GM19324 (cell line): ENCODE results near the gene MYH10.

Source experiments
- ATAC-seq: cut with Tn5 transposase; IDR thresholded peaks from one replicate; pipeline ENCODE4 v1.9.1; 2021; ENCODE audit warnings: mild to moderate bottlenecking, moderate library complexity; ENCODE audit not compliant: unreplicated experiment, low FRiP score

Gene MYH10

DNA sequence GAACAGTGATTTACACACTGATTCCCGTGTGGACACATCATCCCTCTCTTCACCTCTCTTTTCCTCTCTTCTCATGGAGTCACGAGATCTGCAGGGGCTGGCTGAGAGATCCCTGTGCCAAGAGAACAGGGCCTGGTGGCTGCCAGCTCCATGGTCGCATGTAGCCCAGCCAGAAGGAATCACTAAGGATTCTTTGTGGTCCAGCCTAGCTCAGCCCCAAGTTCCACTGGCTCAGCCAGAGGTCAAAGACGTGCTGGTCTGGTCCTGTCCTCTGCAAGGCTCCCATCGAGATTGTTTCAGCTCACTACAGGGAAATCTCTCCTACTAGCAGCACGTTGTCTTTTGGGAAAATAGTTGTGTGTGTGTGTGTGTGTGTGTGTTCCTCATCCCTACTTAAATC lies 128.4 kb downstream of the MYH10 start:
- ATAC-seq, result no peak

DNA sequence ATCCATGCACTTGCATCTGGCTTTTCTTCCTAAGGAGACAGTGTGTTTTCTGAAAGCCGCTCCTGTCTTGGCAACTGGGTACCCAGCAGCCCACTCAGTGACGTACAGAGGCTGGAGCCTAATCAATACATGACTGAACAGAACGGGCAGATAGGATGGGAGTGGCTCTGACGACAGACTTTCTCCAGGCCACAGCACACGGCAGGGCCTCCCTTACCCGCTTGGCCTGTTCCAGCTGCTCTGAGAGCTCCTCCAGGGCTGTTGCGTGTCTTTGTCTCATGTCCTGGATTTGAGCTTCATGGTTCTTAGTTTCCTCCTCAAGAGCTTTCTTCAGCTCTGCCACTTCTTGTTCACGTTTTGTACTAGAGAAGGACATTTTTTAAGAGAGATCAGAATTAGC lies 129.9 kb downstream of the MYH10 start:
- ATAC-seq, result no peak

DNA sequence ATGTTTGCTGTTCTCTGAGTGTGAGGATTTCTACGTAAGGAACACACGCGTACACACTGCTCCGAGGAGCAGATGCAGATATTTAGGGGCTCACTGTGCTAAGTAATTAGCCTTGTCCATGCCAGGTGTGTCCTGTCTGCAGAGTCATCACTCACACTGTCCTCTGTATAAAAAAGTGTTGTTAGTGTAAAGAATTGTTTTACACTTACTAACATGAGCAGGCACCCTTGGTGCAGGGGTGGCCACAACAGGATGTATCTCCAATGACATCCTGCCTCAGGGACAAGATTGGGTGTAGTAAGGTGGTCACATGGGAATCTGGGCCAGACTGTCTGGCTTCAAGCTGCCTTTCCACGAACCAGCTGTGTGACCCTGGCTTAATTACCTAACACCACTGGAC lies 130.9 kb downstream of the MYH10 start:
- no peak for ATAC-seq

DNA sequence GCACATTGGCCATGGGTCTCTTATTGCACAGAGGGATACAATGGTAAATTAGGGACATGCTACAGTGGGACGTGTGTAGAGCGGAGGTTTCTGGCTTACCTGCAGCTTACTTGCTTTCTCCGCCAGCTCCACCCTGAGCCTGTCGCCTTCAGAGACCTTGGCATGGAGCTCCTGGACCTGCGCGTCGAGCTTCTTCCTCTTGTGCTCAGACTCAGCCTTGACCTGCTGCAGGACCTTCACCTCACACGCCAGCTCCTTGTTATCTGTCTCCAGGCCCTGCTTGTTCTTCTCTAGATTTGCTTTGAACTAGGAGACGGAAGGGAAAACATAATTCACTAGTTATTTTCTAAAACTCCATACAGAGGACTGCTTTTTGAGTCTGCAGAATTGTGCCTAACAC lies 131.4 kb downstream of the MYH10 start:
- ATAC-seq, result no peak

DNA sequence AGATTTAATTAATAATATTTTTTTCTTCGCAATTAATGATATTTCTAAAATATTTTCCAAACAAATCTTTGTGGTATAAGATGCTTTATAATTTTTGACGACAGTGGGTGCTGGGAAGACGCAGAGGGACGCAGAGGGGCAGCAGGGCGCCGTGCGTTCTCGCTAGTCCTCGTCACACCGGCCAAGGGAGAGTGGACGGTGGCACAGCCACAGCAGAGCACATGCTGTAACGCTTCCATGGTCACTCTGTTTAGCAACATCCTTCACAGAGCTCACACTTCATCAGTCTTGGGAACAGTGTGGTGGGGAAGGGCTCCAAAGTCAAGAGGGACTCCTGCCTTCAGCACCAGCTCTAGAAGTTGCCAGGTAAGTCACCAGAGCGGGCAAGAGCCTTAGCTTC lies 134.4 kb downstream of the MYH10 start:
- no peak for ATAC-seq

DNA sequence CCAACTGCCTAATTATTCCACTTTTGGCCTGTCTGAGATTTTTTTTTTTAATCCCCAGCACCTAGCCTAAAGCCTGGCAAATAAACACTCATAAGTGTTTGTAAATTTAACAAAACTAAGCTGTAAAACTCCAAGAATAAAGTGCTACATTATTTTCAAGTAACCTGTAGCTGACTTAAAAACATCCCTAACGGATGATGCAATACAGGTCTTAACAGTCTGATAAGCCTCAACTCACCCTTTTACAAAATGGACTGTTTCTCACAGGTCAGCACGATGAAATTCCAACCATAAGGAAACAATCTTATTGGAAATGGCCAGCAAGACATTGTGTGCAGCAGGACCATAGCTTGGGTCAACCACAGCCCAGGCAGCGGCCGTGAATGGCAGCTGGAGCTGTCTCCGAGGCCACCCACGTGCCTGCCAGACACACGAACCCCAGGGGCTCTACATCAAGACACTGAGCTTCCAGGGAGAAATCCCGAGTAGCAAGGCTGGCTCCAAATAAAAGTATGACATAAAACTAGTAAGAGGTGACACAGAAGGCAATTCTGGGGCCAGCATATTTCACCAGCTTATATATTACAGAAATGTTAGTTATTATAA lies 135.9 kb downstream of the MYH10 start:
- ATAC-seq, result no peak

DNA sequence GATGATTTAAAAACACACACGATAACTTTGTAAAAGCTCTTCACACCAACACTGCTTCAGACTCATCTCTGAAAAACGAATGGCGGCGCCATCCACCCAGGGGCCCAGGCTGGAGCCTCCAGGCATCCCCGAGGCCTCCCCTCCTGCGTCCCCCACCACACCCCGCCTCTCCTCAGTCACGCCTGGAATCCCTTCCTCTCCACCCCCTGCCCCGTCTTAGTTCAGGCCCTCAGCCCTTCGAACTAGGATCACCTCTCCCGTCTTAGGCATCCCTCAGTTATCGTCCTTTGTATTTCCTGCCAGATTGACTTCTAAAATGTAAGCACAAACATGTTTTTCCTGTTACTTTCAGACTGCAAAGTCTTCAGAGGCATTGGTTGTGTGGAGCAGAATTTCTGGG lies 136.5 kb downstream of the MYH10 start:
- no peak for ATAC-seq

DNA sequence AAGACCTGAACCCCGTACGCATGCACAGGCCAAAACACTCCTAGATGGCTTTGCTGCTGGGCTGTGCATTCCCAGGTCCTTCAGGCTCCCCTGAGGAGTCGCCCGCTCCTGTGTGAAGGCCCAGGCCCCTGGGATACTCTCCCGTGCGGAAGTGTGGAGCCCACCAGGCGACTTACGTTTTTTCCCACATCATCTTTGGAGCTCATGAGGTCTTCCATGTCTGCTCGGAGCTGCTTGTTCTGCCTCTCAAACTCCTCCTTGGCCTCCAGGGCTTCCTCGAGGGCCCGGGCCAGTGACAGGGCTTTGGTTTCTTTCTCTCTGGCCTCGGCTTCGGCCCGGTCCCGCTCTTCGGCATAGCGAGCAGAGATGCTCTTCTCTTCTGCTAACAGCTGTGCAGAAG lies 138.4 kb downstream of the MYH10 start:
- no peak for ATAC-seq

DNA sequence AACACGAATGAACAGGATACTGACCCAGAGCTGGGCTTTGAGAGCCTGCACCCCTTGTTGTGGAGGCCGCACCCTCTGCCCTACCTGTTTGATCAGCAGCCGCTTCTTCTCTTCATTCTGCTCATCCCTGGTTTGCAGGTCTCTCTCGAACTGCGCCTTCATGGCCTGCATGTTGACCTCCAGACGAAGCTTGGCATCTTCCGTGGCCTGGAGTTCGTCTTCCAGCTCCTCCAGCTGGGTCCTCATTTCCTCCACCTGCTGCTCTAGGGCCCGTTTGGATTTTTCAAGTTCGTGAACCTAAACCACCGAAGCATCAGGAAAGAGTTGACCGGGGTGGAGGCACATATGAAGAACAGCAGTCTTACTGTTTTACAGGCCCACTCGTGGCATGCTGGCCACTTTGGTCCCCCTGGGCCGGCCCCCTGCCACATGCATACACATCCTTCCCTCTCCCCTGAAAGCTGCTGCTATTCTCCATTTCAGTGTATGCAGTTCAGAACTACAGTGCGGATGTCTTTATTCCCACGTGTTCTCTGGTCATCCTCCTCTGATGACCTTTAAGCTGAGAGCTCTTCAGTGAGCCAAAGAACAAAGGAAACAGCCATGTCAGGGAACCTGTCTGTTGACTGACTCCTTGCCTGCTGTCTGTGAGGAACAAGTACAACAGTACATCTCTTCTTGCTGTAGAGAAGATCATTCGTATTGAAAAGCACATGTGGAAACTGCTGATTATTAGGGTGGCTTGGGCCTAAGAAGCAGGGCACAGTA lies 140.1 kb downstream of the MYH10 start:
- no peak for ATAC-seq

DNA sequence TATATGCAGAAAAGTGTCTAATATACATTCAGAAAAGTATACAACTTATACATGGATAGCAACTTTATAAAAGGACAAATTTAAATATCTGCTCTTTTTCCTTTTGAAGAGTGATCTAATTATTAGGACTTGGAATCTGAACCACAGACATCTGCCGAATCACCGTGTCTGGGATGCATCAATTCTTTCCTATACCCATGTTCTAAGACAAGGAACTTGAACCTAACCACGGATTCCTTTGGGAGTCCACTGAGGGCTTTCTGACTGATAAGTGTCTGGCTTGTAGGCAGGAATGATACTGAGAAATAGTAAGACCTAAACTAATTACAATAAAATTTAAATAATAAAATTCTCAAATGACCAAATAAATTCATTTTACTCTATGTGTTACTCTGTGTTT lies 140.7 kb downstream of the MYH10 start:
- ATAC-seq, result no peak

DNA sequence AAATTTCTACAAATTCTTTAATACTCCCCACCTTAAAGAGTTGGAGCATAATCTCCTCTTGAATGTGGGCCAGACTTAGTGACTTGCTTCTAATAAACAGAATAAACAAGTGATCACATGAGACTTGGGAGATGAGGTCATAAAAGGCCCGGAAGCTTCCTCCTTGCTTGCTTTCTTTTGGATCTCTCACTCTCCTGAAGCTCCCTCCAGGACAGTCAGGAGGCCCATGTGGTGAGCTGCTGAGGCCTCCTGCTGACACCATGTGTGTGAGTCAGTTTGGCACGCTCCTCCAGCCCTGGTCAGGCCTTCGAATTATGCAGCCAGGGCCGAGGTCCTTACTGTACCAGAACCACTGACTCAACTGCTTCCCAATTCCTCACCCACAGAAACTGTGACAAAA lies 141.6 kb downstream of the MYH10 start:
- no peak for ATAC-seq

DNA sequence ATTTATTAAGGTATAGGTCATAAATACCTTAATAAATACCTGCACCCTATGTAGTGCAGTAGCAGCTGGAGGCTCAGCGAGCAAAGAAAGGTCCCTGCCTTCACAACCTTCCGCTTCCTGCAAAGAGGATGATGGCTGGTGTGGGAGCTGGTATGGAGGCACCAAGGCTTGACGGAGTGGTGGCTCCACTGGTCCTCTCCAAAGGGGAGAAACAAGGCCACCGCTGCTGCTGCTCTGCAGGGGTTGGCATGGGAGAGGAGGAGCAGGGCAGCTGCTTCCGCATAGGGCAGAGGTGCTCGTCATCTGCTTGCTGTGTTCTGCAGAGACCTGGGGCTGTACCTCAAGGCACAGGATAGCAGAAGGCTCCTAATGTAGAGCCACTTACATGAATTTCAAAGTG lies 142.0 kb downstream of the MYH10 start:
- no peak for ATAC-seq

DNA sequence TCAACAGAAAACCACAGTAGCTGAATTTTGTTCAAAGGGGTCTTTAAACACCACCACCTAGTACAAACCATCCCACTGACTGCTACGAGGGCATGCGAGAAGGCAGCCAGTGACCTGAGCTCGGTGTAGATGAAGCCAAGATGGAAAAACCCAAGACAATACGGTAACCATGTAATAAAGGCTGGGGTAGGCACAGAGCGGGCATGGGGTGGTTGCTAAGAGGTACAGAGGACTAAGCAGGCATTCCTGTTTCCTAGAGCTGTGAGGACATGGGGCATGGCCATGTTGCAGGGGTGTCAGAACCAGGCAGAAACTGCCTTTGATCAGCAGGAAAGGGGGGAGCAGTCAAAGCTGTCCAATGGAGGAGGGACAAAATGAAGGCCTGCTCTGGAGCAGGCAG lies 142.8 kb downstream of the MYH10 start:
- no peak for ATAC-seq

DNA sequence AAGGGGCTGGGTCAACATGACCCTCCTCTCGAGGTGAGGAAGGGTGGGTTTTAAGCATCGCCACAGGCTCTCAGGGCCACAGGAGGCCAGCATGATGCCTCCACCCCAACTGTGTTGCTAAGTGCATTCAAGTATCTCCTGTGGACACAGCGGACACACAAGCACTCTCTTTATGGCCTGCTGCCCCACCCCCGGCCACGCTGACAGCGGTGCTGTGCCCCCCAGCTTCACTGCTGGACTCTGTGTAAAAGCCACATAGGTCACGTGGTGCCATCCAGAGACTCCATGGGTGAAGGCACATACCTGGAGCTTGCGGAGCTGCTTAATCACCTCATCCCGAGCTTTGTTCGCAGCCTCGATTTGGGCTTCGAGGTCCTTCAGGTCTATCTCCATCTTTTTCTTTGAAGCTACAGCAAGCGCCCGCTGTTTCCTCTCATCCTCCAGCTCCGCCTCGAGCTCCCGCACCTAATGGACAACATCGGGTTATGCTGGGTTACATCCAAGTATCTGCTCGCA lies 143.3 kb downstream of the MYH10 start:
- no peak for ATAC-seq

DNA sequence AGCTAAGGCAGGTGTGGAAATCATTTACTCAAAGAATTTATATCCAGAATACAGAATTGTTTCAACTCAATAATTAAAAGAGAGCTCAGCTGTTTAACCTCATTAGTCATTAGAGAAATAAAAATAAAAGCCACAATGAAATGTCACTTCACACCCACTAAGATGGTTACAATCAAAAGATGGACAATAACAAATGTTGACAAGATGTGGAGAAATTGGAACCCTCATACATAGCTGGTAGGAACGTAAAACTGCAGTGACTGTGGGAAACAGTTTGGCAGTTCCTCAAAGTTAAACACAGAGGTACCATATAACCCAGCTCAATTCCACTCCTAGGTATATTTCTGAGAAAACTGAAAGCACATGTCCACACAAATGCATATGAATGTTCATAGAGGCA lies 145.0 kb downstream of the MYH10 start:
- no peak for ATAC-seq

DNA sequence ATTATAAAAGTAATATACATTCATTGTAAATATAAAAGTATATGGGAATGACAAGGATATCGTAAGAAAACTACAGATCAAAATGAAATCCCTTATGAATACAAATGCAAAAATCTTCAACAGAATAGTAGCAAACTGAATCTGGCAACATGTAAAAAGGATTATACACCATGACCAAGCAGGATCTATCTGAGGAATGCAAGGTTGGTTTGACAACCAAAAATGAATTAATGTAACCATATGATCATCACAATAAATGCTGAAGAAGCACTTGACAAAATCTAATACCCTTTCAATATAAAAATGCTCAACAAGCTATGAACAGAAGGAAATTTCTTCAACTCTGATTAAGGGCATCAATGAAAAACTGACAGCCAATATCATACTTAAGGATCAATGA lies 146.1 kb downstream of the MYH10 start:
- ATAC-seq, result no peak

DNA sequence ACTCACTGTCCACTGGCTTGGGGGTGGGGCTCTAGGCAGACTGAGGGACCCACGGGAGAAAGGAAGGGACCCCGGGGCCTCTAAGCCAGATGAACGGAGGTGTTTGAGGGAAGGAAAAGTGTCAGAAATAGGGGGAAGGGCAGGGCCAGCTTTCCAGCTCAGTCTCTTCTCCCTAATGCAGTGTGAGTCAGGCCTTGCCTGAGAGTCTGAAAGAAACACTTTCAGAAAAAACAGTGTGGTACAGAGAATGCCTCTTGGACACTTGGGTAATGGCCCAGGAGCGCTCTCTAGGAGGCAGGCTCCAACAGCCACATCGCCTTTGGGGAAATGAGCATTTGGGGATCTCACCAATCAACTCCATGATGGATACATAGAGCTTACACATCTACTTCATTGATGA lies 148.0 kb downstream of the MYH10 start:
- no peak for ATAC-seq

DNA sequence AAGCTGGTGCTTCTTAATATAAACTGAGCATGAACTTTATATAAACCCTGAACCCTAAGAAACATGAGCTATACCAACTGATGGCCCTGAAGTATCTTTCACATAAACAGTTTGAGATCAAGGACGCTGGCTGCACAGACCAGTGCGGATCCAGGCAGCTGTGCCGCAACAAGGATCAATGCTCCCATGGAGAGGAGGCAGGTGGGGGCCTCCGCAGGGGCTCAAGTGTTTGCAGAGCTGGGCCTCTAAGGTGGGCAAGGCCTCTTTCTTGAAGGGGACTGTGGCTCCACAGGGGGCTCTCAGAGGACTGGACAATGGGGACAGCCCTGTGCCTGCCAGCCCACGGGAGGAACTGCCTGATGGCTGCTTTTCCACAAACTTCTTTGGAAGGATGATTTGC lies 148.8 kb downstream of the MYH10 start:
- no peak for ATAC-seq

DNA sequence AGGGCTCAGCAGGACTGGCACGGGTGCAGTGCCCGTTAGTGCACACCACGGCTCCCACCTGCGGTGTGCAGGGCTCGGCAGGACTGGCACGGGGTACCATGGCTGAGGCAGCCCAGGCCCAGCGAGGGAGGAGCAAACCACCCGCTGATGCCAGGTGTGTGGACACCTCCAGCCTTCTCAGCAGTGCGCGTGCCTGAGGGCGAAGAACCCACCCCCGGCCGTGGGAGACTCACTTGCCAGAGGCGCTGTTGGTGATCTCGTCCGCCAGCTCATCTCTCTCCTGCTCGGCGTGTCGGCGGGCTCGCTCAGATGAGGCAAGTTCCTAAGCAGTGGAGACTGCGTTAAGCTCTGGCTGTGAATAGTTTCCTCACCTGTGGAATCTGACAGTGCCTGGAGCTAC lies 149.4 kb downstream of the MYH10 start:
- no peak for ATAC-seq

DNA sequence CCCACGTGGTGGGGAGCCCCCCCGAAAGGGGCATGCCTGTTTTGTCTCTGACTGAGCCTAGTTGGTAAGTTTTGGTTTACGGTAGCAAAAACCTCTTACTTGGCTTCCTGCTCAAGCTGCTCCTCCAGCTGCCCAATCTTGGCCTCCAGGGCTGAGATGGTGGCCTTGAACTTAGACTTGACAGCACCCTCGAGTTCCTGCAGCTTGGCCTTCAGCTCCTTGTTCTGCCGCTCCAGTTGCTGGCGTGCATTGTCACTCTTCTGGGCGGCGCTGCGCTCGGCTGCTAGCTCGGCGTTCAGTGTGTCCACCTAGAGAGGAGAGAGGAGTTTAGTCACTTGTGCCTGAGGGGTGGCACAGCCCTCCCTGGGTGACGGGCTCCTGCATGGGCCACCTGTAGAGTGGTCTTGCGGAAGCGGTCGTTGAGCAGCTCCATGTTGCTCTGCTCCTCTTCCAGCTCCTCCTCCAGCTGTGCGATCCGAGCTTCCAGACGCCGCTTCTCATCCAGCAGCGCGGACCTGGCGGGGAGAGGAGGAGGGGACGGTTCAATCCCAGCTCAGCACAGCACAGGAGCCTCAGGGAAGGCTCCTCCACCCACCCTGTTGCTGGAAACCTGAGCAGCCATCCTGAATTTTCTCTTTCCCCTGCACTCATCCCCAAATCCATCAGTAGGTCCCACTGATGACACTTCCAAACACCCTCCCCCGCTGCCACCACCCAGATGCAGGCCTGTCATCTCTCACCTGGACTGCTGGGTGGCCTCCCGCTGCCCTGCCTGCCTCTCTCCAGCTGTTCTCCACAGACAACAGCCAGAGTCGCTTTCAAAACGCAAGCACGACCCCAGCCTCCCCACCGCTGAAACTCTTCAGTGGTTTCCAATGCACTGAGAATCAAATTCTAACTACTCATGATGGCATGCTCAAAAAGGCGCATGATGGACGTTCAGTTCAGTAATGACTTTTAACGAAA lies 150.2 kb downstream of the MYH10 start:
- ATAC-seq, result no peak

DNA sequence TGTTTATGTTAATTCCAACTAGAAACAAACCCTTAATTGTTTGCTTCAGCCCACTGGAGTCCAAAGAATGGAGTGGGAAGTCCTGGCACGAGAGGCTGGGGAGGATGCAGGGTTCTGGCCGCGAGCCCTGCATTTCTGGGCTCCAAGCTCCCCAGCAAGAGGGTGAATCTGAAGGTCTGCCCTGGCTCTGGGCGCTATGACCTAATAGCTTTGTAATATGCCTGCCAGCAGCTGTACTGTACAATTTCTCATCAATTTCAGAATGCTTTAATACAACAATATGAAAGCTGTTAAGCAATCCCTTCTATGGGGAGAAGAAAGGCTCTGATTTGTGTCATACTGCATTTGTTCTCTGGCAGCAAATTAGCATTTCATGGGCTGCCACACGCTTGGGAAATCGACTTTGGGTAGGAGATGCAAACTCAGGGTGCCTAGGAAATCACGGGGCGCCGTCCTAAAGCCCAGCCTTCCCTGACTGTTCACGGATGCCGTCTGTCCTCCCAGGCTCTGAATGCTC lies 151.0 kb downstream of the MYH10 start:
- ATAC-seq, result no peak
